B cell (primary cell): ENCODE data around the gene CD40.
A peak's percentile ranks its signal among the peaks of the same experiment; 100 is the strongest.

ENCODE experiments used
- EZH2 ChIP-seq: IDR thresholded peaks from 2 replicates; pipeline ENCODE4 v1.6.1; 2012; ENCODE audit warnings: borderline replicate concordance, low read depth, mild to moderate bottlenecking, moderate library complexity, low read length; ENCODE audit not compliant: insufficient read depth, poor library complexity, severe bottlenecking
- TF ChIP-seq, protein P1 (sequence below): fragments of 200-600 bp; IDR thresholded peaks from one replicate; pipeline ENCODE4 v1.8.0; 2022; ENCODE audit warnings: antibody characterized with exemption, mild to moderate bottlenecking

DNA sequence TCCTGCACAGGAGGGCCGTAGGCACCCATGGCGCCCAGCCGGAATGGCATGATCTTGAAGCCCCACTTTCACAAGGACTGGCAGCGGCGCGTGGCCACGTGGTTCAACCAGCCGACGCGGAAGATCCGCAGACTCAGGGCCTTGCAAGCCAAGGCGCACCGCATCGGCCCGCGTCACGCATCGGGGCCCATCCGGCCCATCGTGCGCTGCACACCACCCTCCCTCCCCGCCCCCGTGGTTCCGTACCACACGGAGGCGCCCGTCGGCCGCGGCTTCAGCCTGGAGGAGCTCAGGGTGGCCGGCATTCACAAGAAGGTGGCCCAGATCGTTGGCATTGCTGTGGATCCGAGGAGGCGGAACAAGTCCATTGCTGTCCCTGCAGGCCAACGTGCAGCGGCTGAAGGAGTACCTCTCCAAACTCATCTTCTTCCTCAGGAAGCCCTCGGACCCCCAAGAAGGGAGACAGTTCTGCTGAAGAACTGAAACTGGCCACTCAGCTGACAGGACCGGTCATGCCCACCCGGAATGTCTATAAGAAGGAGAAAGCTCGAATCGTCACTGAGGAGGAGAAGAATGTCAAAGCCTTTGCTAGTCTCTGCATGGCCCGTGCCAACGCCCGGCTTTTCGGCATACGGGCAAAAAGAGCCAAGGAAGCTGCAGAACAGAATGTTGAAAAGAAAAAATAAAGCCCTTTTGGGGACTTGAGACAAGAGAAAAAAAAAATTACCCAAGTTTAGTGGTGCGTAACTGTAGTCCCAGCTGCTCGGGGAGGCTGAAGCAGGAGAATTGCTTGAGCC lies 18.4 kb upstream of the CD40 start:
- TF ChIP-seq, protein P1, sequence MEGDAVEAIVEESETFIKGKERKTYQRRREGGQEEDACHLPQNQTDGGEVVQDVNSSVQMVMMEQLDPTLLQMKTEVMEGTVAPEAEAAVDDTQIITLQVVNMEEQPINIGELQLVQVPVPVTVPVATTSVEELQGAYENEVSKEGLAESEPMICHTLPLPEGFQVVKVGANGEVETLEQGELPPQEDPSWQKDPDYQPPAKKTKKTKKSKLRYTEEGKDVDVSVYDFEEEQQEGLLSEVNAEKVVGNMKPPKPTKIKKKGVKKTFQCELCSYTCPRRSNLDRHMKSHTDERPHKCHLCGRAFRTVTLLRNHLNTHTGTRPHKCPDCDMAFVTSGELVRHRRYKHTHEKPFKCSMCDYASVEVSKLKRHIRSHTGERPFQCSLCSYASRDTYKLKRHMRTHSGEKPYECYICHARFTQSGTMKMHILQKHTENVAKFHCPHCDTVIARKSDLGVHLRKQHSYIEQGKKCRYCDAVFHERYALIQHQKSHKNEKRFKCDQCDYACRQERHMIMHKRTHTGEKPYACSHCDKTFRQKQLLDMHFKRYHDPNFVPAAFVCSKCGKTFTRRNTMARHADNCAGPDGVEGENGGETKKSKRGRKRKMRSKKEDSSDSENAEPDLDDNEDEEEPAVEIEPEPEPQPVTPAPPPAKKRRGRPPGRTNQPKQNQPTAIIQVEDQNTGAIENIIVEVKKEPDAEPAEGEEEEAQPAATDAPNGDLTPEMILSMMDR, result peak; percentile 45
- TF ChIP-seq EZH2, result no peak
